ENCODE data around the gene PLEKHA5. TPM values are rescaled to one million over a fixed set of nuclear protein-coding genes. Genes with fewer than 3 reads are reported as not detected.

PLEKHA5 gene
- polyA plus RNA-seq, 1 of the 3 experiments (the other 2 are of a cell fraction) = 7.1 TPM

DNA sequence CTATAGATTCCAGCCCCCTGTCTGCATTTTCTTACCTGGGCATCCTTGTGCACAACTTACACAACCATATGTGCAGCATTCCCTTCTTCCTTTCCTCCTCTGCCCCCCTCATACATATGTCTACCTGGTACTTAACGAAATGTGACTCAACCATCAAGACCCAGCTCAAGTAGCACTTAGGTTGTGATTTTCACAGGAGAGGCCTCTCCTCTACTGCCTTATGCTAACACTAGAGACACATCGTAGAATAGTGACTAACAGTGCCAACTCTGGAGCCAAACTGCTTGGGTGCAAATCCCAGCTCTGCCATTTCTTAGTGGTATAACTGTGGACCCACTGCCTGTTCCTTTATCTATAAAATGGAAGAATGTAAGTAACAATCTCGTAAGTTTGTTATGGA, 24.1 kb upstream of the PLEKHA5 start:
- ChIA-PET CTCF (no interaction called here), POLR2A (no interaction called here)
- no peaks in the 10 kb centered on the region for H3K9me2 ChIP-seq
- H3K4me3 ChIP-seq (ENCODE audit: low read depth in 2 of 2, low read length in 1 of 2) = no peak overlapping the region
- TF ChIP-seq FOXM1 (IDR thresholded peaks at IDR 0.05; ENCODE audit: low read depth) (no peak), RFX5 (IDR thresholded peaks at IDR 0.05; ENCODE audit: low read length) (no peak), EZH2phosphoT487 (IDR thresholded peaks at IDR 0.05; ENCODE audit: borderline replicate concordance, low read depth) (no peak), RAD21 (IDR thresholded peaks at IDR 0.05; ENCODE audit: low read length) (no peak), MXI1 (IDR thresholded peaks at IDR 0.05; ENCODE audit: low read depth, low read length) (no peak), SIN3A (IDR thresholded peaks at IDR 0.05; ENCODE audit: borderline replicate concordance, low read depth, low read length) (no peak), CTCF (IDR thresholded peaks at IDR 0.05) (no peak), NRF1 (IDR thresholded peaks at IDR 0.05; ENCODE audit: low read depth, low read length) (no peak), EP300 (IDR thresholded peaks at IDR 0.05; ENCODE audit: borderline replicate concordance in 1 of 2, low read depth in 1 of 2, low read length in 1 of 2) (no peak), TAF1 (IDR thresholded peaks at IDR 0.05; ENCODE audit: borderline replicate concordance, low read depth, low read length) (no peak), RCOR1 (IDR thresholded peaks at IDR 0.05; ENCODE audit: low read length) (no peak), FOXJ3 (CRISPR knock-in tag; IDR thresholded peaks at IDR 0.05) (no peak), GABPA (IDR thresholded peaks at IDR 0.05; ENCODE audit: low read depth) (no peak), NFIC (IDR thresholded peaks at IDR 0.05; ENCODE audit: borderline replicate concordance) (no peak), USF1 (IDR thresholded peaks at IDR 0.05; ENCODE audit: borderline replicate concordance, low read depth) (no peak), JUND (IDR thresholded peaks at IDR 0.05) (no peak), ELF1 (IDR thresholded peaks at IDR 0.05) (no peak), GATA2 (CRISPR knock-in tag; IDR thresholded peaks at IDR 0.05) (no peak)
- TF ChIP-seq, protein P1, sequence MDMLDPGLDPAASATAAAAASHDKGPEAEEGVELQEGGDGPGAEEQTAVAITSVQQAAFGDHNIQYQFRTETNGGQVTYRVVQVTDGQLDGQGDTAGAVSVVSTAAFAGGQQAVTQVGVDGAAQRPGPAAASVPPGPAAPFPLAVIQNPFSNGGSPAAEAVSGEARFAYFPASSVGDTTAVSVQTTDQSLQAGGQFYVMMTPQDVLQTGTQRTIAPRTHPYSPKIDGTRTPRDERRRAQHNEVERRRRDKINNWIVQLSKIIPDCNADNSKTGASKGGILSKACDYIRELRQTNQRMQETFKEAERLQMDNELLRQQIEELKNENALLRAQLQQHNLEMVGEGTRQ (IDR thresholded peaks at IDR 0.05; ENCODE audit: borderline replicate concordance, low read depth, low read length) = no peak
- no peak overlapping the region for H3K9ac ChIP-seq
- DNase-seq = no peak
- no peaks in the 10 kb centered on the region for H4K20me1 ChIP-seq (ENCODE audit: insufficient read depth)
- H3K27me3 ChIP-seq (ENCODE audit: insufficient read depth) = no peaks in the 10 kb centered on the region
- no peaks in the 10 kb centered on the region for H3K36me3 ChIP-seq (replicated peaks in 1 of 2; ENCODE audit: control insufficient read depth in 1 of 2, insufficient read depth in 2 of 2, low read length in 1 of 2)
- H2AFZ ChIP-seq (ENCODE audit: low read depth) = no peak overlapping the region
- H3K4me2 ChIP-seq = no peak overlapping the region
- no peak overlapping the region for H3K27ac ChIP-seq (ENCODE audit: low read depth in 2 of 2, low read length in 1 of 2)
- no peaks in the 10 kb centered on the region for H3K9me3 ChIP-seq
- no peaks in the 10 kb centered on the region for H3F3A ChIP-seq (replicated peaks; ENCODE audit: insufficient read depth)
- 64% methylated on average over 3 of the region's 3 CpGs for WGBS (ENCODE audit: low lambda C conversion rate)
- no peaks in the 10 kb centered on the region for H3K79me2 ChIP-seq (ENCODE audit: insufficient read depth)
- no peaks in the 10 kb centered on the region for H3K4me1 ChIP-seq (ENCODE audit: control insufficient read depth in 1 of 2, insufficient read depth in 2 of 2, low read depth in 1 of 2, low read length in 1 of 2)
